ENCODE data around the gene PLCH1.

The PLCH1 gene

GRCh38 chr3:155603302-155603701 lies 141.6 kb downstream of the PLCH1 start:
- DNase-seq: no peak

- no peak for DNase-seq
Observed at GRCh38 chr3:155602307-155602706, 142.6 kb downstream of the PLCH1 start.

GRCh38 chr3:155598671-155599070 lies 146.2 kb downstream of the PLCH1 start:
- DNase-seq: no peak

GRCh38 chr3:155596615-155597014 lies 148.3 kb downstream of the PLCH1 start:
- DNase-seq: no peak

GRCh38 chr3:155595371-155595770 lies 149.5 kb downstream of the PLCH1 start:
- DNase-seq: no peak

- no peak for DNase-seq
Observed at GRCh38 chr3:155594526-155595187, 150.2 kb downstream of the PLCH1 start.

GRCh38 chr3:155587581-155587980 lies 157.3 kb downstream of the PLCH1 start:
- no peak for DNase-seq

- no peak for DNase-seq
Observed at GRCh38 chr3:155585384-155585783, 159.5 kb downstream of the PLCH1 start.

DNA sequence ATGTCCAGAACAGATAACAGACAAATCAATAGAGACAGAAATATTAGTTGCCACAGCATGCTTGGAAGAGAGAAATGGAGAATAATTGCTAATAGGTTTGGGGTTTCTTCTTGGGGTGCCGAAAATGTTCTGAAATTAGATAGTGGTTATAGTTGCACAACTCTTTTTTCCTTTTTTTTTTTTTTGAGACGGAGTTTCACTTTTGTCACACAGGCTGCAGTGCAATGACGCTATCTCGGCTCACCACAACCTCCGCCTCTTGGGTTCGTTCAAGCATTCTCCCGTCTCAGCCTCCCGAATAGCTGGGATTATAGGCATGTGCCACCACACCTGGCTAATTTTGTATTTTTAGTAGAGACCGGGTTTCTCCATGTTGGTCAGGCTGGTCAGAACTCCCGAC lies 163.3 kb downstream of the PLCH1 start:
- no peak for DNase-seq

- DNase-seq: no peak
Observed at GRCh38 chr3:155572085-155572484, 172.8 kb downstream of the PLCH1 start.

GRCh38 chr3:155568295-155568694 lies 176.6 kb downstream of the PLCH1 start:
- DNase-seq: no peak

DNA sequence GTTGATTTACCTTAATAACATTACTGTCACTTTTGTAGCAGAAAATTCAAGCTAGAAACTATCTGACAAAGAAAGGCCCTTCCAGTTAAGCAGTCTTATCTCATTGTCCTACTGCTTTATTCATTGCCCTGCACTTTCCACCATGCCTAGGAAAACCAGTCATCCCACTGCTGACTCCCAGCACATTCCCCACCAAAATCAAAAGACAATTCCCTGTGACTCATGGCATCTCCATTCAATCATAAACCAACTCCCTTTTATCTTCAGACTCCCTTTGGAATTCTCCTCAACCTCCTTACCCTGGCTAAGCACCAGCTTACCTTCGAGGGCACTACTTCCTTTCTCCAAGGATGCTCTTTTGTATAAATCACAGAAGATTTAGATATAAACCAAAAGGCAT lies 184.3 kb downstream of the PLCH1 start:
- no peak for DNase-seq

DNA sequence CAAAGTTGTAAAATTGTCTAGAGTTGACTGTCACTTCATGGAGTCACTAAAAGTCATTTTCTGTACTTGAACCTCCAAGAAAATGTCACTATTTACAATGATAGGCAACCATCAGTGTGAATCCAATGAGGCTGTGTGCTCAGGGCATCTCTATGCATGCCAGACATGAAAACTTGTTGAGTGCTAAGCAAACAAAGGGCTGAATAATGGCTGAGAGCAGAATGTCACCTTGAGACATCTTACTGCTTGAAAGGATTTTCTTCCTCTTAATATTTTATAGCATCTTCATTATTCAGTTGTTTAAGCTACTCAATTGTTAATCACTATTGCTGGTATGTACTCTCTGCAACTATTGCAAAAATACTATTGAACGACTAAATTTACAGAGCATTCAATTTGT lies 184.7 kb downstream of the PLCH1 start:
- no peak for DNase-seq

DNA sequence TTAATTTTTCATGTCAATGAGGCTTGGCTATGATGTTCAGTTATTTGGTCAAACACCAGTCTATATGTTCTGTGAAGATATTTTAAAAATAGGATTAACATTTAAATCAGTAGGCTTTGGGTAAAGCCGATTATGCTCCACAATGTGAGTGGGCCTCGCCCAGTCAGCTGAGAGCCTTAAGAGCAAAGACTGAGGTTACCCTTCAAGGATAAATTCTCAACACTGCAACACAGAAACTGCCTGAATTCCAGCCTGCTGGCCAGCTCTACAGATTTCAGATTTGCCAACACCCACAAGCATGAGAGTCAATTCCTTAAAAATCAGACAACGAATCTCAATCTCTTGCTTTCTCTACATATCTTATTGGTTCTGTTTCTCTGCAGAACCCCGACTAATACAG lies 188.3 kb downstream of the PLCH1 start:
- no peak for DNase-seq

GRCh38 chr3:155555479-155556060 lies 189.3 kb downstream of the PLCH1 start:
- DNase-seq: no peak

DNA sequence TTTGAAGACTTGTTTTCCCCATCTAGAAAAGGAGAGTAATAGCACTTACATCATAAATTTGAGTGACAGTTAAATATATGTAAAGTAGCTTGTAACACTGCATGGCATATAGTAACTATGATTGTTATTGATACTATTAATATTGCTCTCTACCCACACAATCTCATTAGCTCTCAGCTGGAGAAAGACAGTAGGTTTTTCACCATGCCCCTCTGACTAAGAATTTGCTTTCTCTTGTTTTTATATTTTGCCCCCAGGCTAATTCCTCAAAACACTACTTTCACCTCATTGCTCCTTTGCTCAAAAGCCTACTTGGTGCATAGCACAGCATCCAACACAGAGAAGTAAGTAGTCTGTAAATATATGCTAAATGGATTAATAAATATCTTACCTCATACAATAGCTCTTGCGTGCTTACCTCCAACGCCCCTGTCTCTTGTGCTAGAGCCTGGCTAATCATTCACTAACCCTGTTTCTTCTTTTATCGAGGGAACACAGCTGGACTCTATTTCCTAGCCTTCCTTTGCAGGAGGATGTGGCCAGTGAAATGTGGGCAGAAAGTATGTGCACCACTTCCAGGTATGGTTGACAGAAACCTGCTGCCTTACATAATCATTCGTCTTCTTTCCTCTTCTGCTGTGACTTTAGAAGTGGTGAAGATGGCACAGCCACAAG lies 190.0 kb downstream of the PLCH1 start:
- no peak for DNase-seq

- no peak for DNase-seq
Observed at GRCh38 chr3:155553780-155554179, 191.1 kb downstream of the PLCH1 start.

DNA sequence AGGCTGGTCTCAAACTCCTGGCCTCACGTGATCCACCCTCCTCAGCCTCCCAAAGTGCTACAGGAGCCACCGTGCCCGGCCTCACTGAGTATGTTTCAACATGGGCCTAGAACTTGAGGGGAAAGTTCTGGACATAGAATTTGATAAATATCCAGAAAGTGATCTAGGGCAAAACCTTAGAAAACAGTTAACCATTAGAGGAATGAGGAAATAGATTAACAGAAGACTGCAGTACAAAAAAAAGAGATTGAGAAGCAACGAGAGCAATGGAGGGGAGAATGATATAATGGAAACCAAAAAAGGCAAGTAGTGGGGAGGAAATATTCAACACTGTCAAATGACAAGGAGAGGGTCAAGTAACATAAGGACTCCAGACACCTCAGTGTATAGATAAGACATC lies 191.5 kb downstream of the PLCH1 start:
- DNase-seq: no peak

- DNase-seq: no peak
Observed at GRCh38 chr3:155550391-155550790, 194.5 kb downstream of the PLCH1 start.

DNA sequence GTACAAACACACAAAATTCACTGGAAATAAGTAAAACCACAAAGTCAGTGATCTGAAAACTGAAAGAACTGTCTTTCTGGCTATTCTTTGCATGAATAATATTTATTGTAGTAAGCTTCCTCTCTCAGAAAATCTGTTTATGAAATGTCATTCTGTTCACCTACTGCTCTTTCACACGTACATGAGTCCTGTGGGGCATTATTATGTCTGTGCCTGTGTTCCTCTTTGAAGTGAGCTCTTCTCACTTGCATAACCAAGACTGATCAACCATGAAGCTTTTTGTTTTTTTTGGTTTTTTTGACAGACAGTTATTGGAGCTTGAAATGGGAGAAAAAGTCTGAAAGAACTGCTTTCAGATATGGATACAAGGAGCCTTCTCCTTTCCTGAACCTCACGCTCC lies 195.8 kb downstream of the PLCH1 start:
- DNase-seq: no peak

DNA sequence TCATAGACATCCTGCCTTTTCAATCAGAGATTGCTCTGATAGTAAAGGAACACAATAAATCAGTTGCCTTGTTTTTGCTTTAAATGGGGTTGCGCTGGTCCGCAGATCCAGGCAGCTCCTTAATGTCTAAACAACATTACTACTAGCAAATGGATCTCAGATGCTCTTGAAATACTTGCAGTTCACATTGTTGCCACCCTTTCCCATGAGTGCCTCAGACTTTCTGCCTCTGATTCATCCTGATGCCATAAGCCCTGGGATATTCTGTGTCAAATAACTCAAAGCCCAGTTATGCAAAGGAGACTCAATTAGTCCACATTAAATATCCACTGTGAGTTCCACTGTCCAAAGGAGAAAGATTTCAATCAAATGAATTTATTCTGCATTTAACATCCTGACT lies 196.7 kb downstream of the PLCH1 start:
- no peak for DNase-seq

- no peak for DNase-seq
Observed at GRCh38 chr3:155535098-155535497, 209.8 kb downstream of the PLCH1 start.

GRCh38 chr3:155528579-155528978 lies 216.3 kb downstream of the PLCH1 start:
- no peak for DNase-seq

DNA sequence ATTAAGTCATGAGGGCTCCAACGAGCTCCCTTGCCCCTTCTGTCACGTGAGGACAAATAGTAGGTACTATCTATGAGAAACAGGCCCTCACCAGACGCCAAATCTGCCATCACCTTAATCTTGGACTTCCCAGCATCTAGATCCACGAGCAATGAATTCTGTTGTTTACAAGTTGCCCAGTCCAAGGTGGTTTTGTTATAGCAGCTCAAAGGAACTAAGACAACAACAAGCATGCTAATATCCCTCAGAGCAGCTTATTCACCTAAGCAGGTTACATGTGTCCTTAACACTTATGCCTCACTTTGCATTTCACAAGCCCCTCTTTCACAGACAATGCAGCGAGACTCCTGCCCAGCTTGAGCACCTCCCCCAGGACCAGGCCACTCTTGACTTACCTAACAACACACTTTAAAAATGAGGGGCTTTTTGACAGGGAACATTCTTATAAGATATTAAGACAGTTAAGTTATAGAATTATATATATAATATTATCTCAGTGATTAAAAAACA lies 219.5 kb downstream of the PLCH1 start:
- no peak for DNase-seq

Measured in NCI-H146 (cell line).